Vagina (tissue), 2 donors: ENCODE data around the gene WFDC8. TPM values are rescaled to one million over a fixed set of nuclear protein-coding genes. Genes with fewer than 3 reads are reported as not detected.
A peak's percentile ranks its signal among the peaks of the same experiment; 100 is the strongest.

Source experiments
- DNase-seq, 2 donors: peaks; one replicate each; pipeline ENCODE4 v3.0.0-alpha.2; 2017; ENCODE audit errors: extremely low spot score in 2 of 2
- H3K27ac ChIP-seq: fragments of 200-600 bp; sonication (generic); one replicate; pipeline ENCODE4 v1.5.1; 2019
- H3K27me3 ChIP-seq: fragments of 200-600 bp; sonication (generic); one replicate; pipeline ENCODE4 v1.5.1; 2019
- H3K36me3 ChIP-seq, 2 donors: fragments of 200-600 bp; sonication (generic); one replicate each; pipeline ENCODE4 v1.5.1; 2017 to 2019
- H3K4me1 ChIP-seq: fragments of 200-600 bp; sonication (generic); one replicate; pipeline ENCODE4 v1.5.1; 2019
- H3K4me3 ChIP-seq, 2 donors: fragments of 200-600 bp; sonication (generic); 1 replicate in 1 of 2; 2 replicates in 1 of 2; pipeline ENCODE4 v1.5.1; 2016 to 2019
- H3K9me3 ChIP-seq: fragments of 200-600 bp; sonication (generic); one replicate; pipeline ENCODE4 v1.5.1; 2019
- CTCF ChIP-seq, 3 experiments: fragments of 450-650 bp in 2 of 3; fragments of 200-600 bp in 1 of 3; sonication (generic) in 1 of 3; IDR thresholded peaks; one replicate each; pipeline ENCODE4 v1.5.1; 2017 to 2019; ENCODE audit warnings: antibody characterized with exemption in 3 of 3, mild to moderate bottlenecking in 2 of 3, moderate library complexity in 2 of 3
- POLR2A ChIP-seq, 2 donors: fragments of 450-650 bp; IDR thresholded peaks; one replicate each; pipeline ENCODE4 v1.6.1; 2017; ENCODE audit warnings: antibody characterized with exemption in 2 of 2, mild to moderate bottlenecking in 2 of 2, moderate library complexity in 2 of 2
- POLR2AphosphoS5 ChIP-seq, 2 donors: sonication (generic); formaldehyde crosslinking; IDR thresholded peaks; one replicate each; pipeline ENCODE4 v1.9.0; 2017; ENCODE audit warnings: antibody characterized with exemption in 2 of 2, mild to moderate bottlenecking in 2 of 2, low read depth in 1 of 2; ENCODE audit not compliant: insufficient read depth in 1 of 2
- intact Hi-C: fragments of 100-400 bp; cut with DNase I; formaldehyde crosslinking; loops from one replicate; pipeline ENCODE4 v1.15.1; 2023
- small RNA-seq: library from RNA; depleted of rRNA; stranded (forward); fragments of <200 nt; gene quantifications from one replicate; pipeline ENCODE3, GENCODE V24; 2016
- total RNA-seq: library from RNA; depleted of rRNA; stranded (reverse); fragments of >200 nt; gene quantifications from one replicate; pipeline ENCODE4 v1.2.3, GENCODE V29; 2016

Gene WFDC8
- total RNA-seq, 1 donor from 2014 or later = not detected

GRCh38 chr20:45507011-45507820, 71.9 kb downstream of the WFDC8 start:
- no peak for TF ChIP-seq POLR2A (IDR thresholded peaks at IDR 0.05)
- TF ChIP-seq POLR2AphosphoS5 (IDR thresholded peaks at IDR 0.05; ENCODE audit: insufficient read depth in 1 of 2, low read depth in 1 of 2) = peak in 1 of 2 donors; percentile 52
- Histone ChIP-seq H3K27me3 (no peaks in the 10 kb centered on the region), H3K4me1 (no peaks in the 10 kb centered on the region), H3K4me3 (no peak overlapping the region), H3K27ac (no peak overlapping the region), H3K9me3 (no peaks in the 10 kb centered on the region), H3K36me3 (no peaks in the 10 kb centered on the region)
- intact Hi-C loops = no loop called here
- DNase-seq = peak in 1 of 2 donors; percentile 8

- intact Hi-C loops = no loop called here
- Histone ChIP-seq H3K9me3 (no peaks in the 10 kb centered on the region), H3K4me1 (no peaks in the 10 kb centered on the region), H3K27me3 (no peaks in the 10 kb centered on the region), H3K4me3 (no peak overlapping the region), H3K27ac (no peak overlapping the region), H3K36me3 (no peaks in the 10 kb centered on the region)
- TF ChIP-seq POLR2A (IDR thresholded peaks at IDR 0.05) (no peak), POLR2AphosphoS5 (IDR thresholded peaks at IDR 0.05; ENCODE audit: insufficient read depth in 1 of 2, low read depth in 1 of 2) (no peak), CTCF (IDR thresholded peaks at IDR 0.05) (no peak)
- peak in 1 of 2 donors; percentile 37 for DNase-seq
Measured at GRCh38 chr20:45506398-45506797, 72.7 kb downstream of the WFDC8 start.

- Histone ChIP-seq H3K4me3 (no peak overlapping the region), H3K4me1 (no peaks in the 10 kb centered on the region), H3K36me3 (no peaks in the 10 kb centered on the region), H3K9me3 (no peaks in the 10 kb centered on the region), H3K27me3 (no peaks in the 10 kb centered on the region), H3K27ac (no peak overlapping the region)
- no peak for DNase-seq
- intact Hi-C loops = no loop called here
- TF ChIP-seq POLR2AphosphoS5 (IDR thresholded peaks at IDR 0.05; ENCODE audit: insufficient read depth in 1 of 2, low read depth in 1 of 2) (no peak), POLR2A (IDR thresholded peaks at IDR 0.05) (no peak), CTCF (IDR thresholded peaks at IDR 0.05) (no peak)
Measured at GRCh38 chr20:45503403-45503802, 75.7 kb downstream of the WFDC8 start.

- H3K27me3 ChIP-seq = no peaks in the 10 kb centered on the region
- H3K4me1 ChIP-seq = no peaks in the 10 kb centered on the region
- DNase-seq = no peak
- TF ChIP-seq POLR2AphosphoS5 (IDR thresholded peaks at IDR 0.05; ENCODE audit: insufficient read depth in 1 of 2, low read depth in 1 of 2) = no peak
- no peak for TF ChIP-seq CTCF (IDR thresholded peaks at IDR 0.05)
- no peak overlapping the region for H3K27ac ChIP-seq
- H3K36me3 ChIP-seq = no peaks in the 10 kb centered on the region
- intact Hi-C loops = no loop called here
- no peaks in the 10 kb centered on the region for H3K9me3 ChIP-seq
- H3K4me3 ChIP-seq = no peak overlapping the region
Measured at GRCh38 chr20:45502561-45502960, 76.5 kb downstream of the WFDC8 start.

Small RNA genes lying within 50 kb of the gene (small RNA-seq; reads per million reads assigned to genes)
- not detected for gene AL031663.1
- not detected for gene HSPD1P21
- not detected for gene RNA5SP485

Other genes starting within 250 kb of the WFDC8 start
- gene SDC4, start 230.9 kb downstream of the WFDC8 start, total RNA-seq = 62.6 TPM
- 44.9 TPM for gene SYS1, start 216.1 kb downstream of the WFDC8 start, total RNA-seq
- not detected for gene TP53TG5, start 201.0 kb downstream of the WFDC8 start, total RNA-seq
- 57.0 TPM for gene DBNDD2, start 171.0 kb downstream of the WFDC8 start, total RNA-seq
- gene PIGT, start 163.1 kb downstream of the WFDC8 start, total RNA-seq = 81.0 TPM
- gene WFDC2, start 109.5 kb downstream of the WFDC8 start, total RNA-seq = 2.2 TPM
- gene SPINT3, start 63.7 kb downstream of the WFDC8 start, total RNA-seq = not detected
- not detected for gene WFDC6, start 39.8 kb downstream of the WFDC8 start, total RNA-seq
- not detected for gene EPPIN, start 31.9 kb downstream of the WFDC8 start, total RNA-seq
- gene WFDC10A, start 50.5 kb upstream of the WFDC8 start, total RNA-seq = not detected
- not detected for gene WFDC9, start 52.0 kb upstream of the WFDC8 start, total RNA-seq
- not detected for gene WFDC11, start 91.0 kb upstream of the WFDC8 start, total RNA-seq
- not detected for gene WFDC13, start 122.8 kb upstream of the WFDC8 start, total RNA-seq
- gene WFDC10B, start 125.7 kb upstream of the WFDC8 start, total RNA-seq = not detected
- not detected for gene SPINT4, start 143.1 kb upstream of the WFDC8 start, total RNA-seq
- not detected for gene WFDC3, start 212.6 kb upstream of the WFDC8 start, total RNA-seq
- 33.6 TPM for gene DNTTIP1, start 212.7 kb upstream of the WFDC8 start, total RNA-seq
- 7.6 TPM for gene UBE2C, start 233.4 kb upstream of the WFDC8 start, total RNA-seq
- gene TNNC2, start 248.0 kb upstream of the WFDC8 start, total RNA-seq = not detected